ENCODE data around the gene SH2D1B.

DNA sequence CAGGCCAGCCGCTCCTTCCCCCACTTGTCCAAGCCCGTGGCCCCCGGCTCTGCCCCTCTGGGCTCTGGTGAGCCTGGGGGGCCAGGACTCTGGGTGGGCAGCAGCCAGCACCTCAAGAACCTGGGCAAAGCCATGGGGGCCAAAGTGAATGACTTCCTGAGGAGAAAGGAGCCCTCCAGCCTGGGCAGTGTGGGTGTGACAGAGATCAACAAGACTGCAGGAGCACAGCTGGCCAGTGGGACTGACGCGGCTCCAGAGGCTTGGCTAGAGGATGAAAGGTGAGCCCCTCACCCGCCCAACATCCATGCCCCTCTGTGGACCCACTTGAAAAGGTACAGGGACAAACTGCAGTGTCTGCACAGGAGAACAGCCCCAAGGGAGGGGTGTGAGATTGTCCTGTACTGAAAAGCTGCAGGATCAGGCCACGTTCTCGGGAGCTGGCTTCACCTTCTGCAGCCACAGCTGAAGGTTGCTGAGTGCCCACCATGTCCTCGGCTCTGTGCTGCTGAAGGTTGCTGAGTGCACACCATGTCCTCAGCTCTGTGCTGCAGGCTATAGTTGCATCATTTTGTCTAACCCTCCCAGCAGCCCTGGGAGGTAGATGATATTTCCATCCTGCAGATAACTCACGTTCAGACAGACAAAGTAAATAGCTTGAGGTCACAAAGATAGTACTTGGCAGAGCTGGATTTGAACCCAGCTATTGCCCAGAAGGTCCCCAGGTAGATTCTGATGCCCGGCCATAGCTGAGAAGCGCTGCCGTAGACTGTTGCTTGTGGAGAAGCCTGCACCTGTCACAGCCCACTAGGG lies 29.8 kb downstream of the SH2D1B start:
- TF ChIP-seq CTCF (IDR thresholded peaks at IDR 0.05; ENCODE audit: insufficient read depth, low read depth, low read length) (no peak), EZH2 (IDR thresholded peaks at IDR 0.05; ENCODE audit: insufficient read depth, low read length) (no peak)

Data from astrocyte (in vitro differentiated cells and primary cell).